Tibial nerve (tissue), 4 donors: ENCODE measurements around the gene RASIP1. TPM values are rescaled to one million over a fixed set of nuclear protein-coding genes. Genes with fewer than 3 reads are reported as not detected.

ENCODE experiments used
- DNase-seq, 2 donors: peaks; one replicate each; pipeline ENCODE4 v3.0.0-alpha.2; 2019; ENCODE audit warnings: low spot score in 2 of 2
- H3K27ac ChIP-seq, 4 donors: fragments of 200-600 bp; sonication (generic) in 3 of 4; one replicate each; pipeline ENCODE4 v1.5.1; 2017 to 2019; ENCODE audit warnings: mild to moderate bottlenecking in 1 of 4
- H3K27me3 ChIP-seq, 2 donors: fragments of 200-600 bp; sonication (generic) in 1 of 2; one replicate each; pipeline versions ENCODE4 v1.5.1 to v1.6.0; 2017 to 2019
- H3K36me3 ChIP-seq, 3 donors: fragments of 200-600 bp; sonication (generic); one replicate each; pipeline ENCODE4 v1.5.1; 2018 to 2019
- H3K4me1 ChIP-seq, 4 donors: fragments of 200-600 bp; sonication (generic) in 3 of 4; one replicate each; pipeline ENCODE4 v1.5.1; 2017 to 2019
- H3K4me3 ChIP-seq, 4 donors: fragments of 200-600 bp; sonication (generic) in 3 of 4; one replicate each; pipeline ENCODE4 v1.5.1; 2017 to 2019; ENCODE audit warnings: mild to moderate bottlenecking in 1 of 4, moderate library complexity in 1 of 4
- H3K9me3 ChIP-seq, 4 donors: fragments of 200-600 bp; sonication (generic) in 3 of 4; one replicate each; pipeline ENCODE4 v1.5.1; 2017 to 2019
- CTCF ChIP-seq, 5 experiments: fragments of 200-600 bp in 3 of 5; fragments of 450-650 bp in 2 of 5; sonication (generic) in 3 of 5; IDR thresholded peaks; one replicate each; pipeline ENCODE4 v1.5.1; 2016 to 2019; ENCODE audit warnings: antibody characterized with exemption in 5 of 5, mild to moderate bottlenecking in 3 of 5, moderate library complexity in 2 of 5
- EP300 ChIP-seq, 2 donors: sonication (generic); formaldehyde crosslinking; IDR thresholded peaks; one replicate each; pipeline ENCODE4 v1.6.1; 2017; ENCODE audit warnings: antibody characterized with exemption in 2 of 2, mild to moderate bottlenecking in 1 of 2
- POLR2A ChIP-seq, 2 donors: fragments of 450-650 bp; IDR thresholded peaks; one replicate each; pipeline ENCODE4 v1.6.1; 2017; ENCODE audit warnings: antibody characterized with exemption in 2 of 2, mild to moderate bottlenecking in 2 of 2, moderate library complexity in 2 of 2
- WGBS, 2 donors: methylation state at CpG; one replicate each; pipeline ENCODE4 v1.1.5; 2018; 5-methylcytosine and 5-hydroxymethylcytosine counted together
- total RNA-seq, 4 donors: library from RNA; depleted of rRNA; stranded (reverse); fragments of >200 nt; gene quantifications; one replicate each; pipeline ENCODE4 v1.1.0, GENCODE V29; 2016

RASIP1 gene
- total RNA-seq, 4 donors from 2014 or later = 12.3 to 23.3 (median 19.8) TPM

GRCh38 chr19:48674921-48675824, 65.2 kb downstream of the RASIP1 start:
- no peak overlapping the region for H3K4me3 ChIP-seq
- peak; percentile 74 to 93 for DNase-seq

GRCh38 chr19:48674216-48674809, 66.1 kb downstream of the RASIP1 start:
- WGBS, 2 donors = 86% methylated on average over 19 of the region's 19 CpGs
- H3K9me3 ChIP-seq = no peaks in the 10 kb centered on the region
- TF ChIP-seq POLR2A (IDR thresholded peaks at IDR 0.05) (no peak), EP300 (IDR thresholded peaks at IDR 0.05) (no peak), CTCF (IDR thresholded peaks at IDR 0.05) (no peak)
- peaks cover 0 to 11% (median 6%) of the 10 kb centered on the region in 4 donors for H3K4me1 ChIP-seq
- DNase-seq = no peak
- no peak overlapping the region for H3K27ac ChIP-seq
- H3K27me3 ChIP-seq = no peaks in the 10 kb centered on the region
- no peaks in the 10 kb centered on the region for H3K36me3 ChIP-seq
- no peak overlapping the region for H3K4me3 ChIP-seq

More at GRCh38 chr19:48674921-48675824, 65.2 kb downstream of the RASIP1 start:
- Histone ChIP-seq H3K4me1 (peaks cover 0 to 11% (median 6%) of the 10 kb centered on the region in 4 donors), H3K9me3 (no peaks in the 10 kb centered on the region), H3K36me3 (no peaks in the 10 kb centered on the region), H3K27ac (peak overlapping the region in 2 of 4 donors; percentile 31 to 60), H3K27me3 (no peaks in the 10 kb centered on the region)
- 33 to 35% methylated on average over 27 to 28 of the region's 28 CpGs for WGBS, 2 donors
- TF ChIP-seq CTCF (IDR thresholded peaks at IDR 0.05) = peak; percentile 83 to 92 (median 89)
- no peak for TF ChIP-seq POLR2A (IDR thresholded peaks at IDR 0.05)
- peak in 1 of 2 donors; percentile 45 for TF ChIP-seq EP300 (IDR thresholded peaks at IDR 0.05)

GRCh38 chr19:48673436-48674100, 66.8 kb downstream of the RASIP1 start:
- TF ChIP-seq POLR2A (IDR thresholded peaks at IDR 0.05) (no peak), CTCF (IDR thresholded peaks at IDR 0.05) (no peak), EP300 (IDR thresholded peaks at IDR 0.05) (no peak)
- DNase-seq = no peak
- WGBS, 2 donors = 69 to 72% methylated on average over 25 of the region's 25 CpGs

GRCh38 chr19:48672994-48673393, 67.4 kb downstream of the RASIP1 start, which contains the start of gene NTN5:
Gene NTN5 (minus strand): TSS chr19:48673017. CDS start chr19:48670986, 2,031 bp downstream.
- TF ChIP-seq CTCF (IDR thresholded peaks at IDR 0.05) (no peak), POLR2A (IDR thresholded peaks at IDR 0.05) (no peak), EP300 (IDR thresholded peaks at IDR 0.05) (no peak)
- Histone ChIP-seq H3K27ac (no peak within 1 kb of the TSS), H3K4me3 (no peak within 1 kb of the TSS), H3K4me1 (peaks cover 0 to 11% (median 6%) of the 10 kb centered on the region in 4 donors), H3K36me3 (no peaks in the 10 kb centered on the region), H3K9me3 (no peaks in the 10 kb centered on the region), H3K27me3 (no peaks in the 10 kb centered on the region)
- 63 to 76% methylated on average over 8 to 25 of the region's 25 CpGs for WGBS, 2 donors
- no peak for DNase-seq

More at GRCh38 chr19:48673436-48674100, 66.8 kb downstream of the RASIP1 start:
- no peak overlapping the region for H3K4me3 ChIP-seq
- no peaks in the 10 kb centered on the region for H3K9me3 ChIP-seq
- H3K4me1 ChIP-seq = peaks cover 0 to 11% (median 6%) of the 10 kb centered on the region in 4 donors
- no peak overlapping the region for H3K27ac ChIP-seq
- no peaks in the 10 kb centered on the region for H3K27me3 ChIP-seq
- H3K36me3 ChIP-seq = no peaks in the 10 kb centered on the region
